H9 (cell line): ENCODE data around the gene MSI1. TPM values are rescaled to one million over a fixed set of nuclear protein-coding genes. Genes with fewer than 3 reads are reported as not detected.
A peak's percentile ranks its signal among the peaks of the same experiment; 100 is the strongest.

Source experiments
- DNase-seq: peaks from one replicate; pipeline ENCODE4 v3.0.0-alpha.2; 2017
- H2AFZ ChIP-seq: one replicate; pipeline ENCODE4 v1.6.1; 2013; ENCODE audit warnings: mild to moderate bottlenecking, low read length, control low read depth, moderate library complexity
- H2AK5ac ChIP-seq: 2 replicates; pipeline ENCODE4 v1.6.1; 2013; ENCODE audit warnings: low read length, control low read depth, mixed read lengths; ENCODE audit not compliant: insufficient read length
- H2BK120ac ChIP-seq: one replicate; pipeline ENCODE4 v1.6.1; 2013; ENCODE audit warnings: low read depth, mild to moderate bottlenecking, low read length, control low read depth, inconsistent platforms; ENCODE audit not compliant: poor library complexity, severe bottlenecking
- H2BK12ac ChIP-seq: 2 replicates; pipeline ENCODE4 v1.6.1; 2013; ENCODE audit warnings: low read length, control low read depth, mixed read lengths, low read depth; ENCODE audit not compliant: insufficient read length
- H2BK15ac ChIP-seq: 2 replicates; pipeline ENCODE4 v1.6.1; 2013; ENCODE audit warnings: low read depth, low read length, control low read depth
- H2BK20ac ChIP-seq: one replicate; pipeline ENCODE4 v1.6.1; 2013; ENCODE audit warnings: low read depth, mild to moderate bottlenecking, low read length, control low read depth, inconsistent platforms; ENCODE audit not compliant: poor library complexity, severe bottlenecking
- H2BK5ac ChIP-seq: 2 replicates; pipeline ENCODE4 v1.6.1; 2013; ENCODE audit warnings: low read length, control low read depth, mixed read lengths; ENCODE audit not compliant: insufficient read length
- H3K14ac ChIP-seq: 2 replicates; pipeline ENCODE4 v1.6.1; 2013; ENCODE audit warnings: low read length, control low read depth; ENCODE audit not compliant: insufficient read depth
- H3K18ac ChIP-seq: 2 replicates; pipeline ENCODE4 v1.6.1; 2013; ENCODE audit warnings: low read depth, mild to moderate bottlenecking, mixed read lengths, low read length, control low read depth; ENCODE audit not compliant: insufficient read length
- H3K23ac ChIP-seq: 2 replicates; pipeline ENCODE4 v1.6.1; 2013; ENCODE audit warnings: low read length, control low read depth, mixed read lengths, low read depth; ENCODE audit not compliant: insufficient read length
- H3K23me2 ChIP-seq: 2 replicates; pipeline ENCODE4 v1.6.1; 2013; ENCODE audit warnings: low read depth, mild to moderate bottlenecking, mixed read lengths, low read length, control low read depth; ENCODE audit not compliant: insufficient read length, poor library complexity, severe bottlenecking
- H3K27ac ChIP-seq: 2 replicates; pipeline ENCODE4 v1.5.1; 2013; ENCODE audit warnings: low read length, control low read depth, mixed read lengths, low read depth; ENCODE audit not compliant: insufficient read length
- H3K27me3 ChIP-seq: 2 replicates; pipeline ENCODE4 v1.6.1; 2013; ENCODE audit warnings: low read length, control low read depth, inconsistent platforms; ENCODE audit not compliant: insufficient read depth
- H3K4ac ChIP-seq: 2 replicates; pipeline ENCODE4 v1.6.1; 2013; ENCODE audit warnings: low read depth, mild to moderate bottlenecking, control low read depth, inconsistent platforms, low read length, moderate library complexity
- H3K4me1 ChIP-seq: 2 replicates; pipeline ENCODE4 v1.6.1; 2013; ENCODE audit warnings: low read length, control low read depth, inconsistent platforms; ENCODE audit not compliant: insufficient read depth
- H3K4me2 ChIP-seq: 2 replicates; pipeline ENCODE4 v1.6.1; 2013; ENCODE audit warnings: low read length, control low read depth, mixed read lengths; ENCODE audit not compliant: insufficient read length, insufficient read depth
- H3K56ac ChIP-seq: 2 replicates; pipeline ENCODE4 v1.6.1; 2013; ENCODE audit warnings: low read depth, mild to moderate bottlenecking, mixed read lengths, low read length, control low read depth; ENCODE audit not compliant: insufficient read length
- H3K79me1 ChIP-seq: 2 replicates; pipeline ENCODE4 v1.6.1; 2013; ENCODE audit warnings: low read depth, mild to moderate bottlenecking, moderate library complexity, low read length, control low read depth, inconsistent platforms; ENCODE audit not compliant: insufficient read depth, poor library complexity, severe bottlenecking
- H3K79me2 ChIP-seq: 2 replicates; pipeline ENCODE4 v1.6.1; 2013; ENCODE audit warnings: low read length, control low read depth, inconsistent platforms; ENCODE audit not compliant: insufficient read depth
- H3K9ac ChIP-seq: 2 replicates; pipeline ENCODE4 v1.6.1; 2013; ENCODE audit warnings: low read length, control low read depth, mixed read lengths; ENCODE audit not compliant: insufficient read length; ENCODE audit errors: extremely low read depth
- H3K9me3 ChIP-seq: one replicate; pipeline ENCODE4 v1.6.1; 2013; ENCODE audit warnings: low read depth, low read length, inconsistent platforms; ENCODE audit not compliant: control insufficient read depth
- H3T11ph ChIP-seq: one replicate; pipeline ENCODE4 v1.6.1; 2013; ENCODE audit warnings: mild to moderate bottlenecking, low read length, control low read depth, inconsistent platforms
- H4K20me1 ChIP-seq: one replicate; pipeline ENCODE4 v1.6.1; 2013; ENCODE audit not compliant: control insufficient read depth, insufficient read length, insufficient read depth
- H4K5ac ChIP-seq: 2 replicates; pipeline ENCODE4 v1.6.1; 2013; ENCODE audit warnings: low read depth, mild to moderate bottlenecking, mixed read lengths, low read length, control low read depth; ENCODE audit not compliant: insufficient read length
- H4K8ac ChIP-seq: replicated peaks from 2 replicates; pipeline ENCODE4 v1.6.1; 2013; ENCODE audit warnings: low read length, control low read depth, mixed read lengths, low read depth; ENCODE audit not compliant: insufficient read length
- H4K91ac ChIP-seq: 2 replicates; pipeline ENCODE4 v1.6.1; 2013; ENCODE audit warnings: low read depth, mild to moderate bottlenecking, moderate library complexity, mixed read lengths, low read length, control low read depth; ENCODE audit not compliant: insufficient read length
- H3K27ac Mint-ChIP-seq, 3 experiments: 2 replicates in 2 of 3; 3 replicates in 1 of 3; pipeline ENCODE4 v1.8.0; 2020 to 2021; ENCODE audit warnings: mixed read lengths in 3 of 3, mild to moderate bottlenecking in 1 of 3, moderate library complexity in 1 of 3
- H3K27me3 Mint-ChIP-seq: 2 replicates; pipeline ENCODE4 v1.8.0; 2021; ENCODE audit warnings: low read depth, mild to moderate bottlenecking, moderate library complexity, mixed read lengths
- H3K36me3 Mint-ChIP-seq, 3 experiments: 2 replicates in 2 of 3; 3 replicates in 1 of 3; pipeline ENCODE4 v1.8.0; 2020 to 2021; ENCODE audit warnings: low read depth in 3 of 3, mixed read lengths in 3 of 3; ENCODE audit not compliant: insufficient read depth in 1 of 3
- H3K4me1 Mint-ChIP-seq, 2 experiments: 2 replicates each; pipeline ENCODE4 v1.8.0; 2020; ENCODE audit warnings: mixed read lengths in 2 of 2
- H3K4me3 Mint-ChIP-seq, 2 experiments: 2 replicates in 1 of 2; 3 replicates in 1 of 2; pipeline ENCODE4 v1.8.0; 2020 to 2021; ENCODE audit warnings: mild to moderate bottlenecking in 2 of 2, mixed read lengths in 2 of 2, moderate library complexity in 1 of 2
- H3K9me3 Mint-ChIP-seq, 2 experiments: 2 replicates in 1 of 2; 3 replicates in 1 of 2; pipeline ENCODE4 v1.8.0; 2020; ENCODE audit warnings: mild to moderate bottlenecking in 2 of 2, mixed read lengths in 2 of 2, moderate library complexity in 1 of 2
- WGBS: extraction: QIAGEN DNeasy Blood & Tissue Kit; methylation state at CpG from one replicate; pipeline ENCODE4 v1.1.7; 2013; ENCODE audit warnings: missing lambda C conversion rate, low lambda C conversion rate, mixed read lengths; ENCODE audit not compliant: insufficient read length; ENCODE audit errors: extremely low coverage; 5-methylcytosine and 5-hydroxymethylcytosine counted together
- total RNA-seq: library from RNA; stranded (reverse); gene quantifications from 2 replicates; pipeline ENCODE4 v1.2.1, GENCODE V29; 2021
- TF ChIP-seq, protein P1 (sequence below): fragments of 200-600 bp; sonication (generic); conservative IDR thresholded peaks from 3 replicates; pipeline ENCODE4 v1.8.0; 2021; ENCODE audit warnings: antibody characterized with exemption, mild to moderate bottlenecking

Gene MSI1
- total RNA-seq, 1 experiment from 2014 or later: 91.5 TPM

DNA sequence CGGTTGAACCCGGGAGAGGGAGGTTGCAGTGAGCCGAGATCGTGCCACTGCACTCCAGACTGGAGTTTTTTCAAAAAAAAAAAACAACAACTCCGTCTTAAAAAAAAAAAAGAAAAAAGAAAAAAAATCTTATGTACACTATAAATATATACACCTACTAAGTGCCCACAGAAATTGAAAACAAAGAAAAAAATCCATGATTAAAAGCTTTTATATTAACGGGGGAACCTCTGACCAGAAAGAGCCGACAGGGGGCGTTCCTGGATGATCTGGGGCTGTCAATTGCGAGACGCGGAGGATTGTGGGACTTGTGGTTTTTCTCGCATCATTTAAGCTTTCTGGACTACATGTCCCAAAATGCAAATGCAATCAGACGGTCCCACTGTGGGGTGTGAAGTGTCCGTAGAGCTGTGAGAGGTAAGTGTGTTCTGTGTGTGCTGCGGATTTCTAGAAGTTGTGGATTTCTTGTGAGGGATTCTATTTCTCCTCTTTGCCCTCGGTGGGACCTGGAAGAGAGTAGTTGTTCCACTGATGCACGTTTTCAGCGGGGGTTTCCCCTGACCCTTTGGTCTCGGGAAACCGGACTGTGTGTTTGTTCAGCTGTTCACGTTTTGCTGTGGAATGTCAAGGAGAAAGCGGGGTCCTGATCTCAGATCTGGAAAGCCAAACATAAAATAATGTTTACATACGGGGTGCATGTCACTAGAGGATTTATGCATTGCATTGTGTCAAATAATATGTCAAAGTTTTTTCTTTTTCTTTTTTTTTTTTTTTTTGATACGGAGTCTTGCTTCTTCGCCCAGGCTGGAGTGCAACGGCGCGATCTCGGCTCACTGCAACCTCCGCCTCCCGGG is 66.8 kb downstream of the MSI1 start, which contains the start of gene SIRT4:
Gene SIRT4 (plus strand): TSS at position 360 of the 854 bp plus-strand sequence. CDS start 1,241 bp downstream, outside the sequence.
- Histone ChIP-seq H3K9ac (peak within 1 kb of the TSS; percentile 67), H2BK120ac (no peak within 1 kb of the TSS), H4K5ac (no peak within 1 kb of the TSS), H2BK20ac (no peak within 1 kb of the TSS), H3K9me3 (no peaks in the 10 kb centered on the region), H3K23ac (no peak within 1 kb of the TSS), H3K18ac (no peak within 1 kb of the TSS), H3K56ac (no peak within 1 kb of the TSS), H2AK5ac (no peak within 1 kb of the TSS), H2BK5ac (no peak within 1 kb of the TSS), H3K4me1 (no peaks in the 10 kb centered on the region), H2AFZ (peak within 1 kb of the TSS; percentile 42), H3K27ac (no peak within 1 kb of the TSS), H2BK12ac (no peak within 1 kb of the TSS), H3T11ph (no peak within 1 kb of the TSS), H4K8ac (no peak within 1 kb of the TSS), H3K4me2 (peak within 1 kb of the TSS; percentile 59), H3K14ac (no peak within 1 kb of the TSS), H4K91ac (no peak within 1 kb of the TSS), H3K23me2 (peaks cover 3% of the 10 kb centered on the region), H3K4ac (no peak within 1 kb of the TSS), H4K20me1 (no peaks in the 10 kb centered on the region), H2BK15ac (no peak within 1 kb of the TSS), H3K79me1 (no peaks in the 10 kb centered on the region), H3K27me3 (no peaks in the 10 kb centered on the region), H3K79me2 (no peaks in the 10 kb centered on the region)
- Mint-ChIP-seq H3K4me1 (peaks cover 6 to 7% of the 10 kb centered on the region in 2 experiments; a peak in 3 of 4 replicates), H3K9me3 (no peaks in the 10 kb centered on the region; a peak in 1 of 5 replicates), H3K36me3 (no peaks in the 10 kb centered on the region), H3K27me3 (no peaks in the 10 kb centered on the region), H3K27ac (peak within 1 kb of the TSS; percentile 14 to 95 (median 82); a peak in 5 of 7 replicates), H3K4me3 (peak within 1 kb of the TSS; percentile 86 to 93)
- TF ChIP-seq, protein P1, sequence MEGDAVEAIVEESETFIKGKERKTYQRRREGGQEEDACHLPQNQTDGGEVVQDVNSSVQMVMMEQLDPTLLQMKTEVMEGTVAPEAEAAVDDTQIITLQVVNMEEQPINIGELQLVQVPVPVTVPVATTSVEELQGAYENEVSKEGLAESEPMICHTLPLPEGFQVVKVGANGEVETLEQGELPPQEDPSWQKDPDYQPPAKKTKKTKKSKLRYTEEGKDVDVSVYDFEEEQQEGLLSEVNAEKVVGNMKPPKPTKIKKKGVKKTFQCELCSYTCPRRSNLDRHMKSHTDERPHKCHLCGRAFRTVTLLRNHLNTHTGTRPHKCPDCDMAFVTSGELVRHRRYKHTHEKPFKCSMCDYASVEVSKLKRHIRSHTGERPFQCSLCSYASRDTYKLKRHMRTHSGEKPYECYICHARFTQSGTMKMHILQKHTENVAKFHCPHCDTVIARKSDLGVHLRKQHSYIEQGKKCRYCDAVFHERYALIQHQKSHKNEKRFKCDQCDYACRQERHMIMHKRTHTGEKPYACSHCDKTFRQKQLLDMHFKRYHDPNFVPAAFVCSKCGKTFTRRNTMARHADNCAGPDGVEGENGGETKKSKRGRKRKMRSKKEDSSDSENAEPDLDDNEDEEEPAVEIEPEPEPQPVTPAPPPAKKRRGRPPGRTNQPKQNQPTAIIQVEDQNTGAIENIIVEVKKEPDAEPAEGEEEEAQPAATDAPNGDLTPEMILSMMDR: peak; percentile 91
- no CpG with 5 or more reads among the region's 31 CpGs for whole genome bisulfite sequencing
- DNase-seq: peak; percentile 90
